ENCODE results near the gene KICS2. TPM values are rescaled to one million over a fixed set of nuclear protein-coding genes. Genes with fewer than 3 reads are reported as not detected.

Gene KICS2
- polyA plus RNA-seq = 1 to 10 TPM; 1.3 to 5.6 (median 3.1) TPM
- long read RNA-seq, donor 1, full-length matches to known transcripts = 4 of 4 reads
- long read RNA-seq, donor 1, partial matches to known transcripts = 0 of 4 reads
- long read RNA-seq, donor 1, other reads (novel, unspliced or antisense) = 0 of 4 reads
- long read RNA-seq, donor 2 = 0 reads
- long read RNA-seq, donor 3, full-length matches to known transcripts = 2 of 2 reads
- long read RNA-seq, donor 3, partial matches to known transcripts = 0 of 2 reads
- long read RNA-seq, donor 3, other reads (novel, unspliced or antisense) = 0 of 2 reads
- long read RNA-seq, donor 4 = 0 reads
- long read RNA-seq, donor 5, partial matches to known transcripts = 0 of 1 reads
- long read RNA-seq, donor 5, other reads (novel, unspliced or antisense) = 0 of 1 reads
- long read RNA-seq, donor 6, full-length matches to known transcripts = 1 of 1 reads
- long read RNA-seq, donor 6, partial matches to known transcripts = 0 of 1 reads
- long read RNA-seq, donor 6, other reads (novel, unspliced or antisense) = 0 of 1 reads
- long read RNA-seq, donor 7 = 0 reads
- long read RNA-seq, donor 8, partial matches to known transcripts = 0 of 1 reads
- long read RNA-seq, donor 8, other reads (novel, unspliced or antisense) = 0 of 1 reads
- long read RNA-seq, donor 9, full-length matches to known transcripts = 1 of 1 reads
- long read RNA-seq, donor 9, partial matches to known transcripts = 0 of 1 reads
- long read RNA-seq, donor 9, other reads (novel, unspliced or antisense) = 0 of 1 reads
- long read RNA-seq, donor 10 = 0 reads

- H3K36me3 ChIP-seq (ENCODE audit: control insufficient read depth in 3 of 3, insufficient read depth in 2 of 3, low read depth in 1 of 3, low read length in 3 of 3) = no peaks in the 10 kb centered on the region
- no peaks in the 10 kb centered on the region for H3K27me3 ChIP-seq (ENCODE audit: control insufficient read depth in 3 of 3, insufficient read depth in 3 of 3, low read length in 3 of 3)
- H3K9me3 ChIP-seq (ENCODE audit: control insufficient read depth in 2 of 2, insufficient read depth in 1 of 2, low read depth in 1 of 2, low read length in 1 of 2) = no peaks in the 10 kb centered on the region
- FAIRE-seq (no peak), DNase-seq (peak; percentile 95 to 98)
- peak within 1 kb of the TSS; percentile 90 to 99 (median 93) for H3K27ac ChIP-seq (ENCODE audit: low read depth in 1 of 3, low read length in 2 of 3)
- 0% methylated on average over 50 to 56 of the region's 56 CpGs for WGBS, 3 donors
- peak within 1 kb of the TSS; percentile 69 to 97 (median 73) for H3K4me3 ChIP-seq (ENCODE audit: low read depth in 1 of 3, low read length in 3 of 3)
- H3K4me1 ChIP-seq (ENCODE audit: control insufficient read depth in 3 of 3, insufficient read depth in 2 of 3, low read depth in 1 of 3, low read length in 2 of 3) = peaks cover 0 to 15% (median 0%) of the 10 kb centered on the region in 3 donors
These were observed at the start of gene KICS2 for GRCh38 chr12:64222009-64222765. KICS2 (minus strand) TSS chr12:64222296; CDS start chr12:64222237, 59 bp downstream.

- no peak for FAIRE-seq
- 93 to 100% (median 100%) methylated on average over 1 of the region's 1 CpG for WGBS, 3 donors
- Histone ChIP-seq H3K9me3 (ENCODE audit: control insufficient read depth in 2 of 2, insufficient read depth in 1 of 2, low read depth in 1 of 2, low read length in 1 of 2) (no peaks in the 10 kb centered on the region), H3K27ac (ENCODE audit: low read depth in 1 of 3, low read length in 2 of 3) (no peak overlapping the region), H3K36me3 (ENCODE audit: control insufficient read depth in 3 of 3, insufficient read depth in 2 of 3, low read depth in 1 of 3, low read length in 3 of 3) (no peaks in the 10 kb centered on the region), H3K4me1 (ENCODE audit: control insufficient read depth in 3 of 3, insufficient read depth in 2 of 3, low read depth in 1 of 3, low read length in 2 of 3) (no peaks in the 10 kb centered on the region), H3K27me3 (ENCODE audit: control insufficient read depth in 3 of 3, insufficient read depth in 3 of 3, low read length in 3 of 3) (no peaks in the 10 kb centered on the region), H3K4me3 (ENCODE audit: low read depth in 1 of 3, low read length in 3 of 3) (no peak overlapping the region)
- no peak for DNase-seq
These were observed 48.3 kb upstream of the KICS2 start for GRCh38 chr12:64270411-64270810.

- H3K9me3 ChIP-seq (ENCODE audit: control insufficient read depth in 2 of 2, insufficient read depth in 1 of 2, low read depth in 1 of 2, low read length in 1 of 2) = no peaks in the 10 kb centered on the region
- FAIRE-seq (no peak), DNase-seq (no peak)
- H3K27ac ChIP-seq (ENCODE audit: low read depth in 1 of 3, low read length in 2 of 3) = no peak overlapping the region
- WGBS, 3 donors = 61 to 90% (median 82%) methylated on average over 2 of the region's 2 CpGs
- peaks cover 0 to 3% (median 0%) of the 10 kb centered on the region in 3 donors for H3K27me3 ChIP-seq (ENCODE audit: control insufficient read depth in 3 of 3, insufficient read depth in 3 of 3, low read length in 3 of 3)
- no peak overlapping the region for H3K4me3 ChIP-seq (ENCODE audit: low read depth in 1 of 3, low read length in 3 of 3)
- no peaks in the 10 kb centered on the region for H3K4me1 ChIP-seq (ENCODE audit: control insufficient read depth in 3 of 3, insufficient read depth in 2 of 3, low read depth in 1 of 3, low read length in 2 of 3)
- no peaks in the 10 kb centered on the region for H3K36me3 ChIP-seq (ENCODE audit: control insufficient read depth in 3 of 3, insufficient read depth in 2 of 3, low read depth in 1 of 3, low read length in 3 of 3)
These were observed 47.1 kb upstream of the KICS2 start for GRCh38 chr12:64269161-64269560.

GRCh38 chr12:64268409-64268808, 46.3 kb upstream of the KICS2 start:
- Histone ChIP-seq H3K36me3 (ENCODE audit: control insufficient read depth in 3 of 3, insufficient read depth in 2 of 3, low read depth in 1 of 3, low read length in 3 of 3) (no peaks in the 10 kb centered on the region), H3K4me1 (ENCODE audit: control insufficient read depth in 3 of 3, insufficient read depth in 2 of 3, low read depth in 1 of 3, low read length in 2 of 3) (no peaks in the 10 kb centered on the region), H3K27me3 (ENCODE audit: control insufficient read depth in 3 of 3, insufficient read depth in 3 of 3, low read length in 3 of 3) (peaks cover 0 to 3% (median 0%) of the 10 kb centered on the region in 3 donors), H3K4me3 (ENCODE audit: low read depth in 1 of 3, low read length in 3 of 3) (no peak overlapping the region), H3K27ac (ENCODE audit: low read depth in 1 of 3, low read length in 2 of 3) (no peak overlapping the region), H3K9me3 (ENCODE audit: control insufficient read depth in 2 of 2, insufficient read depth in 1 of 2, low read depth in 1 of 2, low read length in 1 of 2) (no peaks in the 10 kb centered on the region)
- DNase-seq (no peak), FAIRE-seq (no peak)
- 0 to 24% (median 6%) methylated on average over 2 of the region's 2 CpGs for WGBS, 3 donors

GRCh38 chr12:64265839-64266238, 43.7 kb upstream of the KICS2 start:
- 78 to 82% (median 80%) methylated on average over 2 of the region's 2 CpGs for WGBS, 3 donors
- no peaks in the 10 kb centered on the region for H3K36me3 ChIP-seq (ENCODE audit: control insufficient read depth in 3 of 3, insufficient read depth in 2 of 3, low read depth in 1 of 3, low read length in 3 of 3)
- no peak overlapping the region for H3K27ac ChIP-seq (ENCODE audit: low read depth in 1 of 3, low read length in 2 of 3)
- H3K27me3 ChIP-seq (ENCODE audit: control insufficient read depth in 3 of 3, insufficient read depth in 3 of 3, low read length in 3 of 3) = peaks cover 0 to 3% (median 0%) of the 10 kb centered on the region in 3 donors
- no peak overlapping the region for H3K4me3 ChIP-seq (ENCODE audit: low read depth in 1 of 3, low read length in 3 of 3)
- FAIRE-seq (no peak), DNase-seq (no peak)
- no peaks in the 10 kb centered on the region for H3K4me1 ChIP-seq (ENCODE audit: control insufficient read depth in 3 of 3, insufficient read depth in 2 of 3, low read depth in 1 of 3, low read length in 2 of 3)
- H3K9me3 ChIP-seq (ENCODE audit: control insufficient read depth in 2 of 2, insufficient read depth in 1 of 2, low read depth in 1 of 2, low read length in 1 of 2) = no peaks in the 10 kb centered on the region

- Histone ChIP-seq H3K27me3 (ENCODE audit: control insufficient read depth in 3 of 3, insufficient read depth in 3 of 3, low read length in 3 of 3) (peaks cover 0 to 3% (median 0%) of the 10 kb centered on the region in 3 donors), H3K4me3 (ENCODE audit: low read depth in 1 of 3, low read length in 3 of 3) (no peak overlapping the region), H3K27ac (ENCODE audit: low read depth in 1 of 3, low read length in 2 of 3) (no peak overlapping the region), H3K4me1 (ENCODE audit: control insufficient read depth in 3 of 3, insufficient read depth in 2 of 3, low read depth in 1 of 3, low read length in 2 of 3) (no peaks in the 10 kb centered on the region), H3K9me3 (ENCODE audit: control insufficient read depth in 2 of 2, insufficient read depth in 1 of 2, low read depth in 1 of 2, low read length in 1 of 2) (no peaks in the 10 kb centered on the region), H3K36me3 (ENCODE audit: control insufficient read depth in 3 of 3, insufficient read depth in 2 of 3, low read depth in 1 of 3, low read length in 3 of 3) (no peaks in the 10 kb centered on the region)
- FAIRE-seq (no peak), DNase-seq (no peak)
- WGBS, 3 donors = 81 to 91% (median 86%) methylated on average over 5 of the region's 5 CpGs
These were observed 39.7 kb upstream of the KICS2 start for GRCh38 chr12:64261813-64262212.

- H3K9me3 ChIP-seq (ENCODE audit: control insufficient read depth in 2 of 2, insufficient read depth in 1 of 2, low read depth in 1 of 2, low read length in 1 of 2) = no peaks in the 10 kb centered on the region
- no peaks in the 10 kb centered on the region for H3K27me3 ChIP-seq (ENCODE audit: control insufficient read depth in 3 of 3, insufficient read depth in 3 of 3, low read length in 3 of 3)
- H3K4me3 ChIP-seq (ENCODE audit: low read depth in 1 of 3, low read length in 3 of 3) = no peak overlapping the region
- WGBS, 3 donors = 39 to 48% (median 41%) methylated on average over 3 of the region's 3 CpGs
- DNase-seq = no peak
- no peak for FAIRE-seq
- no peaks in the 10 kb centered on the region for H3K36me3 ChIP-seq (ENCODE audit: control insufficient read depth in 3 of 3, insufficient read depth in 2 of 3, low read depth in 1 of 3, low read length in 3 of 3)
- no peaks in the 10 kb centered on the region for H3K4me1 ChIP-seq (ENCODE audit: control insufficient read depth in 3 of 3, insufficient read depth in 2 of 3, low read depth in 1 of 3, low read length in 2 of 3)
- no peak overlapping the region for H3K27ac ChIP-seq (ENCODE audit: low read depth in 1 of 3, low read length in 2 of 3)
These were observed 36.5 kb upstream of the KICS2 start for GRCh38 chr12:64258576-64258975.

GRCh38 chr12:64256166-64256800, 34.2 kb upstream of the KICS2 start:
- H3K4me3 ChIP-seq (ENCODE audit: low read depth in 1 of 3, low read length in 3 of 3) = no peak overlapping the region
- peak; percentile 55 for FAIRE-seq
- WGBS, 3 donors = 64 to 80% (median 79%) methylated on average over 4 of the region's 4 CpGs
- H3K27ac ChIP-seq (ENCODE audit: low read depth in 1 of 3, low read length in 2 of 3) = no peak overlapping the region
- H3K36me3 ChIP-seq (ENCODE audit: control insufficient read depth in 3 of 3, insufficient read depth in 2 of 3, low read depth in 1 of 3, low read length in 3 of 3) = no peaks in the 10 kb centered on the region
- H3K9me3 ChIP-seq (ENCODE audit: control insufficient read depth in 2 of 2, insufficient read depth in 1 of 2, low read depth in 1 of 2, low read length in 1 of 2) = no peaks in the 10 kb centered on the region
- H3K4me1 ChIP-seq (ENCODE audit: control insufficient read depth in 3 of 3, insufficient read depth in 2 of 3, low read depth in 1 of 3, low read length in 2 of 3) = no peaks in the 10 kb centered on the region
- DNase-seq = peak; percentile 63 to 71
- no peaks in the 10 kb centered on the region for H3K27me3 ChIP-seq (ENCODE audit: control insufficient read depth in 3 of 3, insufficient read depth in 3 of 3, low read length in 3 of 3)

All from small intestine (tissue), 16 donors.